Stimulated activated CD4-positive, alpha-beta T cell treated with anti-CD3 and anti-CD28 coated beads, Interleukin-4, amount 100 ng/mL, for 24 hours (primary cell): ENCODE measurements around the gene GSTK1.
A peak's percentile ranks its signal among the peaks of the same experiment; 100 is the strongest.

Experiments
- DNase-seq: peaks from one replicate; pipeline ENCODE4 v3.0.0-alpha.2; 2020

The GSTK1 gene

GRCh38 chr7:143300959-143301935, 38.0 kb downstream of the GSTK1 start:
- no peak for DNase-seq

GRCh38 chr7:143303733-143304132, 40.5 kb downstream of the GSTK1 start:
- no peak for DNase-seq

- DNase-seq = no peak
Observed at GRCh38 chr7:143304938-143305337, 41.7 kb downstream of the GSTK1 start.

GRCh38 chr7:143305423-143306070, 42.3 kb downstream of the GSTK1 start:
- peak; percentile 72 for DNase-seq

GRCh38 chr7:143308632-143309031, 45.4 kb downstream of the GSTK1 start:
- DNase-seq = no peak

GRCh38 chr7:143314127-143314526, 50.9 kb downstream of the GSTK1 start:
- no peak for DNase-seq

GRCh38 chr7:143315776-143316175, 52.5 kb downstream of the GSTK1 start, which contains the start of gene CLCN1:
TSS of gene CLCN1 (plus strand) at chr7:143316111. CDS start at chr7:143316213, 102 bp downstream.
- no peak for DNase-seq

GRCh38 chr7:143316492-143316891, 53.3 kb downstream of the GSTK1 start:
- no peak for DNase-seq

GRCh38 chr7:143318661-143319060, 55.4 kb downstream of the GSTK1 start:
- no peak for DNase-seq
